Hepatocyte (in vitro differentiated cells): ENCODE measurements around the gene NMRK1.

ENCODE experiments used
- CTCF ChIP-seq: fragments of 200-600 bp; sonication (generic); IDR thresholded peaks from 2 replicates; pipeline ENCODE4 v1.5.1; 2016; ENCODE audit warnings: antibody characterized with exemption, mild to moderate bottlenecking; ENCODE audit not compliant: poor library complexity
- EZH2phosphoT487 ChIP-seq: fragments of 200-600 bp; sonication (generic); IDR thresholded peaks from one replicate; pipeline ENCODE4 v1.6.1; 2018; ENCODE audit warnings: antibody characterized with exemption, mild to moderate bottlenecking, low read depth, moderate library complexity; ENCODE audit not compliant: unreplicated experiment, severe bottlenecking

DNA sequence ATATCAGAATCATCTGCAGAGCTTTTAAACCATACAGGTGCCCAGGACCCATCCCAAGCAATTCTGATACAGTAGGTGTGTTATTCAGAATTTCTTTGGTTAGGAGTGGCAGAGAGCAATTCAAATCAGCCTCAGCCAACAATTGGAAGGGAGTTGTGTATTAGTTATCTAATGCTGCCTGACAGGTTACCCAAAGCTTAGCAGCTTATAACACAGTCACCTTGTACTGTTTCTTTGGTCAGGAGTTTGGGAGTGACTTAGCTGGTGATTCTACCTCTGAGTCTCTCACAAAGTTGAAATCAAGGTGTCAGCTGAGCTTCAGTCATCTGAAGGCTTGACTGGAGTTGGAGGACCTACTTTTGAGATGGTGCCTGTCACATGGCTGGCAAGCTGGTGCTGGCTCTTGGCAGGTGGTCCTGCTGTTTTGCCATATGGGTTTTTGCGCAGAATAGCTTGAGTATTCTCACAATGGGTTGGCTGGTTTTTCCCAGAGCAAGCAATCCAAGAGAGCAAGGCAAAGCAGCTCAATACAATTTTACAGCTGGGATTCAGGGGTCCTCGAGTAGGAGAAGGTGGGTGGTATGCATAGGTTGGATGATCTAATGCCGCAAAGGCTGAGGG is 41.1 kb downstream of the NMRK1 start:
- TF ChIP-seq EZH2phosphoT487: no peak
- TF ChIP-seq CTCF: no peak
